Measurements from ENCODE around the gene PRELID3B. TPM values are rescaled to one million over a fixed set of nuclear protein-coding genes. Genes with fewer than 3 reads are reported as not detected.

Gene PRELID3B
- total and polyA plus RNA-seq, 2 of the 8 experiments (the other 6 are each of a cell fraction or from before 2014, with no cell fraction given): 8.1 to 50.5 TPM

DNA sequence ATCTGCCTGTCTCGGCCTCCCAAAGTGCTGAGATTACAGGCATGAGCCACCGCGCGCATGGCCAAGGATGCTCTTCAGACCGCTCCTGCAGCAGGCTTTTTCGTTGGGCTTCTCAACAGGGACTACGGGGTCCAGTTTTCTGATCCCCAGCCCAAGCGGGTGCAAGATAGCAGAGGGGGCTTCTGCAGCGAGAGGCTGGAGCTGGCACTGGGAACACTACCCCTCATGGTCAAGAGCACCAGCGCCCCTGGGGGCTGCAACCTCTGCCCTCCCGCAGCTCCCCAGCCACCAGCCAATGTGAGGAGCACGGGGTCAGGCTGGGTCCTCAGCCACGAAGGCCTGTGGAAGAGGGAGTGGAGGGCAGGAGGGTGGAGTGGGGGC is 41.5 kb downstream of the PRELID3B start (continued):
- TF ChIP-seq ZNF274 (IDR thresholded peaks at IDR 0.05; ENCODE audit: borderline replicate concordance, extremely low read depth, low read length): no peak
- no peak for TF ChIP-seq JUN (IDR thresholded peaks at IDR 0.05; ENCODE audit: low read depth, low read length)
